T1000 (cell line): ENCODE results near the gene AQP1.

Experiments used
- DNase-seq: peaks from one replicate; lab custom pipeline; 2025; ENCODE audit warnings: mixed read lengths; lab: John Stamatoyannopoulos, UW

The AQP1 gene

DNA sequence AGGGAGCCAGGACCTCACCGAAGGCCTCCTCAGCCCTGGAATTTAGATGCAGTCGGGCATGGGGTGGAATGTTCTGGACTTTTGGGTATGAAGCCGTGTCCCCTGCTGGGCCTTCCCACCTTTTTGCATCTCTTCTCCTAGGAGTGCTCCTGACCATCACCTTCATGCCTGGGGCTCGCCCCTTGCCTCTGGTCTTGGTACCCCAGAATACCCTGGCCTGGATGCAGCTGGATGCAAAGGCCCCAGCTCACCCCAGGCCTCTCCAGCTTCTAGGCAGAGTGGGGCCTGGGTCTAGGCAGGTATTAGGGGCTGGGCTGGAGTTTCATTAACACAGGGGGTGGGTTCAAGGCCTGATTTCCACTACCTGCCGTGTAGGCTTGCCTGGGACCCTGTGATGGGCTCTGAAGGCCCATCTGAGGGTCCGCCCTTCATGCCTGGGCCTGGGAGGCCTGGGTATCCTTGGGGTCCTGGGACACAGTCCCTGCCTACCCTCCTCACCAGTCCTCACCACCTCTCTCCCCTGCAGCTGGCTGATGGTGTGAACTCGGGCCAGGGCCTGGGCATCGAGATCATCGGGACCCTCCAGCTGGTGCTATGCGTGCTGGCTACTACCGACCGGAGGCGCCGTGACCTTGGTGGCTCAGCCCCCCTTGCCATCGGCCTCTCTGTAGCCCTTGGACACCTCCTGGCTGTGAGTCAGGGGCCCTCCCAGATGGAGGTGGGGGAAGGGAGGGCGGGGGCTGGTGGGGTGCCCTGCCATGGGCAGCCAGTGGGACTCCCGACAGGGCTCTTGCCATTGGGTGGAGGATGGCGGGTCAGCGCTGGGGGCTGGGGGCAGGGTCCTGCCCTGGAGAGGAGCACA is 10.1 kb downstream of the AQP1 start:
- no peak for DNase-seq

DNA sequence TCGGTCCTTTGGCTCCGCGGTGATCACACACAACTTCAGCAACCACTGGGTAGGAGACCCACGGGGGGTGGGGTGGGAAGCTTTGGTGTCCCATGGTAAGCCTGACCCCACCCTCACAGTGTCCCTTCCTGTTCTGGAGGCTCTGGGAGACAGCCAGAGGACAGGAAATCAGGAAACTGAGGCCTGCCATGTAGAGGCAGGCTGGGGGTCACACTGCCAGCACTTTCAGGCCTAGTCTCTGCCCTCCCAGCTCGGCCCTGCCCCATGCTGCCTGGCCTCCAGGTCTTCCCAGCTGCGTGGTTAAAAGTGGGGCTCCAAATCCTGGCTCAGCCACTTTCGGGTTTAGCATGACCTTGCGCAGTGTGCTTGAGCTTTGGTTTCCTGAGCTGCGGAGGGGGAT is 10.9 kb downstream of the AQP1 start:
- no peak for DNase-seq

DNA sequence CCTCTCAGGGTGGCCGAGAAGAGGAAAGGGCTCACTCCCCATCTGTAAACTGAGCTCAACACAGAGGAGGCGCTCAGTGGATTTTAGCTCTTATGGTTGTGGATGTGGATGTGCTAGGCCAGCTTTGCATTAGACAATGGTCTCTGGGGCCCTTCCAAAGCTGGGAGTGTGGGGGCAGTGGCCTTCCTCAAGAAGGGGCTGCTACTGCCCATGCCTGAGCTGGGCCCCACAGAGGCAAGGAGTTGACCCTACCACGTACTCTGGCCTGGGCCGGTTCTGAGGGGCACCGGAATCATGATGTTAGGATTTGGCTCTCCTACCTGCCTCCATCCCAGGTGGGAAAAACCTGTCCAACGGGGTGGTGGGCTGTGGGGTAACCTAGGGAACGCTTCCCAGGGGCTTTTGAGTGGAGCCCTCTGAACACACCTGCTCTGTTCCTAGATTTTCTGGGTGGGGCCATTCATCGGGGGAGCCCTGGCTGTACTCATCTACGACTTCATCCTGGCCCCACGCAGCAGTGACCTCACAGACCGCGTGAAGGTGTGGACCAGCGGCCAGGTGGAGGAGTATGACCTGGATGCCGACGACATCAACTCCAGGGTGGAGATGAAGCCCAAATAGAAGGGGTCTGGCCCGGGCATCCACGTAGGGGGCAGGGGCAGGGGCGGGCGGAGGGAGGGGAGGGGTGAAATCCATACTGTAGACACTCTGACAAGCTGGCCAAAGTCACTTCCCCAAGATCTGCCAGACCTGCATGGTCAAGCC is 11.5 kb downstream of the AQP1 start:
- DNase-seq: no peak

DNA sequence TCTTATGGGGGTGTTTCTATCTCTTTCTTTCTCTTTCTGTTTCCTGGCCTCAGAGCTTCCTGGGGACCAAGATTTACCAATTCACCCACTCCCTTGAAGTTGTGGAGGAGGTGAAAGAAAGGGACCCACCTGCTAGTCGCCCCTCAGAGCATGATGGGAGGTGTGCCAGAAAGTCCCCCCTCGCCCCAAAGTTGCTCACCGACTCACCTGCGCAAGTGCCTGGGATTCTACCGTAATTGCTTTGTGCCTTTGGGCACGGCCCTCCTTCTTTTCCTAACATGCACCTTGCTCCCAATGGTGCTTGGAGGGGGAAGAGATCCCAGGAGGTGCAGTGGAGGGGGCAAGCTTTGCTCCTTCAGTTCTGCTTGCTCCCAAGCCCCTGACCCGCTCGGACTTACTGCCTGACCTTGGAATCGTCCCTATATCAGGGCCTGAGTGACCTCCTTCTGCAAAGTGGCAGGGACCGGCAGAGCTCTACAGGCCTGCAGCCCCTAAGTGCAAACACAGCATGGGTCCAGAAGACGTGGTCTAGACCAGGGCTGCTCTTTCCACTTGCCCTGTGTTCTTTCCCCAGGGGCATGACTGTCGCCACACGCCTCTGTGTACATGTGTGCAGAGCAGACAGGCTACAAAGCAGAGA is 12.2 kb downstream of the AQP1 start:
- DNase-seq: no peak

- no peak for DNase-seq
These were observed 13.0 kb downstream of the AQP1 start for GRCh38 chr7:30924624-30925023.

GRCh38 chr7:30925117-30925516 is 13.5 kb downstream of the AQP1 start:
- no peak for DNase-seq

DNA sequence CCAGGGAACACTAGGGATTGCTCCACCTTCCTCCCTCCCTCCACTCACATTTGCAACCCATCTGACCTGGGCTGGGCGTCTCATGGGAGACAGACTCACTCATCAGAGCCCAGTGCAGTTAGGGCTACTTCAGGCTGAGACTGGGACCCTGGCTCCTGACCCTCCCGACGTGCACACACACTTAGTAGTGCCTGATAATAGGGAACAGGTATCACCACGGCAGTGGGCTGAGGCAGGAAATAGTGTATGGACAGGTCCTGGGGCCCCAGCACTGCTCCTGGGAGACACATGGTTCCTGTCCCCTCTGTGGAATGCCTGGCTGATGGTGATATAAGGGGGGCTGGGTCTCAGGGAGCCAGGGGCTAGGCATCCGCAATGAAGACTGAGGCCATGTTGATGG is 14.3 kb downstream of the AQP1 start:
- DNase-seq: no peak

DNA sequence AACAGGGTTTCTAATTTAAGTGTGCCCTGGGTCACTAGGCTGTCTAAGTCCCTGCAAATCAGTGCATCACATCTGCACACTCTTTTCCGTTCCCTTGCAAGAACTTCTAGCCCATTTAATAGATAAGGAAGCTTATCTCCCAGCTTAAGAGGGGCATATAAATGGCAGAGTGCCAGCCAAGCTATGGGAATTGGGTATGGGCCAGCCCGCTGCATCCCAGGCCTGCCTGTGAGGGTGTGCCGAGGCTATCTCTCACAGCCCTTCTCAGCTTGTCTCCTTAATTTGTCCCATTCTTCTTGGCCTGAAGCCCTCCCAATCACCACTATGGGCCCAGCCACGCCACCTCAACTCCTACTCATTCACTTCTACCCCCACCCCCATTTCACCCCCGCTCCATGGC is 14.7 kb downstream of the AQP1 start:
- DNase-seq: no peak

DNA sequence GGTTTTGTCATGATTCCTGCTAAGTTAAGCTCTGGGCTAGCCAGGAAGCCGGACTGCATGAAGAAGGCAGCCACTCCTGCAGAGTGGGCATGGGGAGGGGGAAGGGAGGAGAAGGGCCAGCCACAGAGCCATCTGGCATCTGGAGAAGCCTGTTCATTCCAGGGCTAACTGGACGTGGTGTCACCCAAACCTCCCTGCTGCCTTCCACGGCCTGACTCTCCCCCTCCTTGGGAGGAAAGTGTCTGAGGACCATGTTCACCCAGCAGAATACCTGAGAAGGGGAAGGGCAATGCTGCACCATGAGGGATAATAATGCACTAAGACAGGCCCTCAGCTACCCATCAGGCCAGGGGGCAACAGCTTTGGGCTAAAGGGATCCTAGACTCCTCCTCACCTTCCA is 15.4 kb downstream of the AQP1 start:
- DNase-seq: no peak

DNA sequence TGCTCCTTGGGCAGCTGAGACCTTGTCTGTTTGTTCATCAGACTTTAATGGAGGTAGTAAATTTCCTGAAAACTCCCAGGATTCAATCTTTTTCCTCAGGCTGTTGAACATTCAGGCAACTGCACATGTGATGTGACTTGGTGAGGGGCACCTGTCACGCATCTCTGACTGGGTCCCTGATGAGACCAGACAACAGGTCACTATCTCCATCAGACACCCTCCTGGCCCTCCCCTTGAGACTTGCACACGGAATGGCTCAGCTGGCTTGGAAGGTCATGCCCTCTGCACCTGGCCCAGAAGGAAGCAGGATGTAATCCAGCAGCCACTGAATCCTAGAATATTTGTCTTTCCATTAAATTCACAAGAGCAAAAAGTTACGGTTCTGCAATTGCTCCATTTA is 15.9 kb downstream of the AQP1 start:
- no peak for DNase-seq

GRCh38 chr7:30928254-30928872 is 16.7 kb downstream of the AQP1 start:
- DNase-seq: no peak

DNA sequence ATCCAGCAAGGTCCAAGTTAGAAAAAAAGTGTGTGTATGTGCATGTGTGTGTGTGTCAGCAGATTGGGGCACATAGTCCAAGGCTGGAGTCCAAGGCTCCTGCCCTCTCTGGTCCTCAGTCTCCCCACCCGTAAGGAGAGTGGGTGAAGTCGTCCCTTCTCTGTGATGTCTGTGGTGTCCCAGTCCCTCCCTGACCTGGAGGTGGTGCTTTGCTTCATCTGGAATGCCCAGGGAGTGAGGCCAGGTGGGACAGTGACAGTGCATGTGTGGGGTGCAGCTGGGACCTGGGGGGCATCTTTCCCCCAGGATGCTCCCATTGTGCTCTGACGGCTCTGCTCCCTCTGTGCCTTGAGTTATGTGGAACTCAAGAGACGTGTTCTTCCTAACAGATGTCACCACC is 18.0 kb downstream of the AQP1 start:
- DNase-seq: no peak

GRCh38 chr7:30930621-30931020 is 19.0 kb downstream of the AQP1 start:
- DNase-seq: no peak

- DNase-seq: no peak
These were observed 19.7 kb downstream of the AQP1 start for GRCh38 chr7:30931161-30931928.

GRCh38 chr7:30931929-30932540 is 20.4 kb downstream of the AQP1 start:
- DNase-seq: no peak

DNA sequence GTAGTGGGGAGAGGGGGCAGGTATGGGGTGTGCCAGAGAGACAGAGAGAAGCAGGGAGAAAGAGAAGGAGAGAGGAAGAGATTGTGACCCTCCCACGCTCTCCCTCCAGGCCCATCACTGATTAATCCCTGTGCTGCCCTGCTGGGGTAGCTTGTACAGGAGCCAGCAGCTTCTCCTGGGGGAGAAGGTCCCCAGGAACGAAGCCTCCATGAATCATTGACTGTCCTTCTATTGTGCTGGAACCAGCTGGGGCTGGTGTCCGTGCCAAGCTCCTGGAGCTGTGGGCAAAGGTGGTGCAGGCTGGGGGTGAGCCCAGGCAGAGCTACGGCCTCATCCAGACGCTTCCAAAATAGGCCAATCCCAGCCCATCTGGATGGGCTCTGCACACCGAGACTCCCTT is 20.9 kb downstream of the AQP1 start:
- no peak for DNase-seq

- no peak for DNase-seq
These were observed 21.7 kb downstream of the AQP1 start for GRCh38 chr7:30933124-30933974.

DNA sequence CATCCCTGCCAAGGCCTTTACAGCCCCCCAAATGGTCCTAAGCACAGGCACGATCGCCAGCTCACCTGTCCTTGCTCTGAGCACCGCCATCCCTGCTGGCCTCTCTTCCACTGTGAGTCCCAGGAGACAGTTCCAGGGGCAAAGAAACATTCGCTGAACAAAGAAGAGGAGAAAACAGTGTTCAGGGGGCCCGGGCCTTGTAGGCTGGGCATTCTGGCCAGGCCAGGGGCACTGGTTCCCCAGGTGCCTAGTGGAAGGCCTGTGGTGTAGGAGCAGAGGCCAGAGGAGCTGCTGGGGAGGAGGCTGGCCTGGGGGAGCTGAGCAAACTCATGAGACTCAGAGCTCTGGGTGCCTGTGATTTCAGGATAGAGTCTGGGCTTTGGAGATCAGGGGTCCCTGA is 22.6 kb downstream of the AQP1 start:
- no peak for DNase-seq

GRCh38 chr7:30934732-30935568 is 23.3 kb downstream of the AQP1 start:
- no peak for DNase-seq

- DNase-seq: no peak
These were observed 23.9 kb downstream of the AQP1 start for GRCh38 chr7:30935569-30935877.
